Measurements from ENCODE around the gene SCML1. TPM values are rescaled to one million over a fixed set of nuclear protein-coding genes. Genes with fewer than 3 reads are reported as not detected.
A peak's percentile ranks its signal among the peaks of the same experiment; 100 is the strongest.

SCML1 gene
- total and polyA plus RNA-seq, 7 donors: 2.4 to 15.3 (median 10.7) TPM

DNA sequence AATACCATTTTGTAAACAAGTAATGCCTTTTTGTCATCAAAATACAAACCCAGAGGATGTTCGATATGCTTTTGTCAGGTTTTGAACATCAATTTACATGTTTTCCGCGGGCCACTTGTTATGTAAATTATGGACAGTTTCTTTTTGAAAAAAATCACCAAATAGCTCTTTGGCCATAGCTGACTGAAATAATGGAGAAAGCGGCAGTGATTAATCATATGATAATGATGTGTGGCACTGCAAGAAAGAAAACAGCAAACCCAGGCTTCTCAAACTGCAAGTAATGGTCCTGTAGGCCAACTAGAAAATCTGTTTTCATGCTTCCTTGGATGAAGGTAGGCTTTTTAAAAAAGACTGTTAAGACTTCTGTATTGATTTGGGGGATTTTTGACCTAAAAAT lies 15.6 kb upstream of the SCML1 start:
- H3K27ac ChIP-seq: no peak overlapping the region
- intact Hi-C loops (cut with DNase I): no loop called here
- no peak for TF ChIP-seq EP300 (IDR thresholded peaks at IDR 0.05)
- no peak for TF ChIP-seq POLR2AphosphoS5 (IDR thresholded peaks at IDR 0.05)
- TF ChIP-seq, protein P1, sequence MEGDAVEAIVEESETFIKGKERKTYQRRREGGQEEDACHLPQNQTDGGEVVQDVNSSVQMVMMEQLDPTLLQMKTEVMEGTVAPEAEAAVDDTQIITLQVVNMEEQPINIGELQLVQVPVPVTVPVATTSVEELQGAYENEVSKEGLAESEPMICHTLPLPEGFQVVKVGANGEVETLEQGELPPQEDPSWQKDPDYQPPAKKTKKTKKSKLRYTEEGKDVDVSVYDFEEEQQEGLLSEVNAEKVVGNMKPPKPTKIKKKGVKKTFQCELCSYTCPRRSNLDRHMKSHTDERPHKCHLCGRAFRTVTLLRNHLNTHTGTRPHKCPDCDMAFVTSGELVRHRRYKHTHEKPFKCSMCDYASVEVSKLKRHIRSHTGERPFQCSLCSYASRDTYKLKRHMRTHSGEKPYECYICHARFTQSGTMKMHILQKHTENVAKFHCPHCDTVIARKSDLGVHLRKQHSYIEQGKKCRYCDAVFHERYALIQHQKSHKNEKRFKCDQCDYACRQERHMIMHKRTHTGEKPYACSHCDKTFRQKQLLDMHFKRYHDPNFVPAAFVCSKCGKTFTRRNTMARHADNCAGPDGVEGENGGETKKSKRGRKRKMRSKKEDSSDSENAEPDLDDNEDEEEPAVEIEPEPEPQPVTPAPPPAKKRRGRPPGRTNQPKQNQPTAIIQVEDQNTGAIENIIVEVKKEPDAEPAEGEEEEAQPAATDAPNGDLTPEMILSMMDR (IDR thresholded peaks at IDR 0.05): no peak
- TF ChIP-seq POLR2A (IDR thresholded peaks at IDR 0.05): no peak
- H3K36me3 ChIP-seq: peaks cover 0 to 9% (median 0%) of the 10 kb centered on the region in 4 donors
- no peaks in the 10 kb centered on the region for H3K27me3 ChIP-seq
- no peaks in the 10 kb centered on the region for H3K4me1 ChIP-seq
- WGBS, 2 donors: 88 to 95% methylated on average over 4 of the region's 4 CpGs
- no peak for DNase-seq
- no peak overlapping the region for H3K4me3 ChIP-seq
- no peaks in the 10 kb centered on the region for H3K9me3 ChIP-seq

- intact Hi-C loops (cut with DNase I): no loop called here
- Histone ChIP-seq H3K9me3 (no peaks in the 10 kb centered on the region), H3K27ac (no peak overlapping the region), H3K4me1 (no peaks in the 10 kb centered on the region), H3K36me3 (peaks cover 0 to 15% (median 0%) of the 10 kb centered on the region in 4 donors), H3K27me3 (no peaks in the 10 kb centered on the region), H3K4me3 (no peak overlapping the region)
- WGBS, 2 donors: 91 to 96% methylated on average over 2 of the region's 2 CpGs
- no peak for TF ChIP-seq EP300 (IDR thresholded peaks at IDR 0.05)
- TF ChIP-seq POLR2AphosphoS5 (IDR thresholded peaks at IDR 0.05): no peak
- TF ChIP-seq, protein P1 (IDR thresholded peaks at IDR 0.05): no peak
- no peak for TF ChIP-seq POLR2A (IDR thresholded peaks at IDR 0.05)
- DNase-seq: no peak
These were observed 12.1 kb upstream of the SCML1 start for GRCh38 chrX:17725181-17725580.

DNA sequence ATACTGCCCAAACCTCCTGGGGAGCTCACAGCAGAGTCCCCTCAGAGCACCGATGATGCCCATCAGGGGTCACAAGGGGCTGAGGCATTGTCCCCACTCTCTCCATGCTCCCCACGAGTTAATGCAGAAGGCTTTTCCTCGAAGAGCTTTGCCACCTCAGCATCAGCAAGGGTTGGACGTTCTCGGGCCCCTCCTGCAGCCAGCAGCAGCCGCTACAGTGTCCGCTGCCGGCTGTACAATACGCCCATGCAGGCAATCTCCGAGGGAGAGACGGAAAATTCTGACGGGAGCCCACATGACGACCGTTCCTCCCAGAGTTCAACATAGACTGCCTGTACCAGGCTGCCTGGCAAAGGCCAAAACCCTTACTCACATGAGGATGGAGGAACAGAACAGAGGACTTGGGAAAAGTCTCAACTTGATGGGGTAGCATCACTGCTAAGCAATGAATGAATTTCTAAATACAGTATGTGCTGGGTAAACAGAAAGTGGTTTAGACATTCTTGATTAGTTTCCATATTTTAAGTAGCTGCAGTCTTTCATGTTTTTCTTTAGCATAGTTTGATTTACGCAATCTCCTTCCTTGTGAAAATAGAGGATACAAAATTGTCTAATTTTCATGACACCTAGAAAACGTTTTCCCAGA lies 5.0 kb upstream of the SCML1 start:
- no peak for TF ChIP-seq POLR2AphosphoS5 (IDR thresholded peaks at IDR 0.05)
- TF ChIP-seq, protein P1 (IDR thresholded peaks at IDR 0.05): no peak
- TF ChIP-seq POLR2A (IDR thresholded peaks at IDR 0.05): no peak
- no peak for TF ChIP-seq EP300 (IDR thresholded peaks at IDR 0.05)
- H3K4me1 ChIP-seq: peaks cover 0 to 9% (median 0%) of the 10 kb centered on the region in 4 donors
- no peak overlapping the region for H3K27ac ChIP-seq
- intact Hi-C loops (cut with DNase I): no loop called here
- DNase-seq: no peak
- no peaks in the 10 kb centered on the region for H3K9me3 ChIP-seq
- peaks cover 0 to 10% (median 0%) of the 10 kb centered on the region in 4 donors for H3K36me3 ChIP-seq
- H3K27me3 ChIP-seq: no peaks in the 10 kb centered on the region
- no peak overlapping the region for H3K4me3 ChIP-seq
- 88 to 91% methylated on average over 16 of the region's 16 CpGs for WGBS, 2 donors

DNA sequence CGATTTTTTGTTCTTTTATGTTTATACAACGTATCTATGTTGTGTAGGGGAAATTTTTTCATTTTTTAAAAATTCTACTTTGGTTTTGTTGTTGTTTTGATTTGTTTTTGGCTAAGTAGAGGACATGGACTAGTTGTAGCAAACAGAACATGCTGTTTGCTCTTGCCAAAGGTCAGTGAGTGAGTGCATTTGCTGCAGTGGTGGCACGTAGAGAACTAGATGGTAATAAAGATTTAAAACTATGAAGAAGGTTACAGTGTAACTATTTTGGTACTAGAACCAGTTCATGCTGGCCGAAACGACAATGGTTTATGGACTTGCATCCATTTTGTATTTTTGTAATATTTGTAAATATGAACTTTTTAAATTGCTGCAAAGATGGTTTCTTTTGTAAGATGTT lies 1.9 kb upstream of the SCML1 start:
- TF ChIP-seq EP300 (IDR thresholded peaks at IDR 0.05) (no peak), POLR2AphosphoS5 (IDR thresholded peaks at IDR 0.05) (no peak), POLR2A (IDR thresholded peaks at IDR 0.05) (no peak)
- TF ChIP-seq, protein P1 (IDR thresholded peaks at IDR 0.05): no peak
- no peak for DNase-seq
- H3K27me3 ChIP-seq: no peaks in the 10 kb centered on the region
- peaks cover 0 to 18% (median 0%) of the 10 kb centered on the region in 4 donors for H3K4me1 ChIP-seq
- intact Hi-C loops (cut with DNase I): loop anchor here (5.0 kb wide), 2 partner anchors 358 to 1018 kb away; partner anchors contain the start of genes NHS and SYAP1
- peaks cover 0 to 2% (median 0%) of the 10 kb centered on the region in 4 donors for H3K36me3 ChIP-seq
- 10 to 57% methylated on average over 5 of the region's 5 CpGs for WGBS, 2 donors
- H3K27ac ChIP-seq: peak overlapping the region; percentile 77 to 86 (median 82)
- H3K9me3 ChIP-seq: no peaks in the 10 kb centered on the region
- no peak overlapping the region for H3K4me3 ChIP-seq

All from sigmoid colon (tissue), 7 donors.